ENCODE data around the gene FILIP1L. TPM values are rescaled to one million over a fixed set of nuclear protein-coding genes. Genes with fewer than 3 reads are reported as not detected.

The FILIP1L gene
- total and polyA plus RNA-seq, 2 of the 4 experiments (the other 2 are of a cell fraction), result 11.5 to 19.9 TPM

- TF ChIP-seq, protein P1, sequence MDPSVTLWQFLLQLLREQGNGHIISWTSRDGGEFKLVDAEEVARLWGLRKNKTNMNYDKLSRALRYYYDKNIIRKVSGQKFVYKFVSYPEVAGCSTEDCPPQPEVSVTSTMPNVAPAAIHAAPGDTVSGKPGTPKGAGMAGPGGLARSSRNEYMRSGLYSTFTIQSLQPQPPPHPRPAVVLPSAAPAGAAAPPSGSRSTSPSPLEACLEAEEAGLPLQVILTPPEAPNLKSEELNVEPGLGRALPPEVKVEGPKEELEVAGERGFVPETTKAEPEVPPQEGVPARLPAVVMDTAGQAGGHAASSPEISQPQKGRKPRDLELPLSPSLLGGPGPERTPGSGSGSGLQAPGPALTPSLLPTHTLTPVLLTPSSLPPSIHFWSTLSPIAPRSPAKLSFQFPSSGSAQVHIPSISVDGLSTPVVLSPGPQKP (IDR thresholded peaks at IDR 0.05; ENCODE audit: borderline replicate concordance, low read depth, low read length), result no peak
Measured at GRCh38 chr3:99928771-99929744, 185.2 kb downstream of the FILIP1L start (continued).

Data from IMR-90 (cell line).